HFF-Myc (cell line): ENCODE results near the gene PTPDC1.

Source experiments
- DNase-seq: peaks from one replicate; pipeline ENCODE4 v3.0.0-alpha.2; 2011; ENCODE audit warnings: low read depth; ENCODE audit errors: extremely low read depth
- H3K4me3 ChIP-seq: replicated peaks from 2 replicates; pipeline ENCODE4 v1.5.1; 2011; ENCODE audit warnings: low read depth, mild to moderate bottlenecking, control low read depth, low read length
- CTCF ChIP-seq: IDR thresholded peaks from 2 replicates; pipeline ENCODE4 v1.5.1; 2012; ENCODE audit warnings: mild to moderate bottlenecking, low read depth, low read length, control low read depth; ENCODE audit errors: missing control alignments

PTPDC1 gene

GRCh38 chr9:94140791-94141790 is 56.8 kb downstream of the PTPDC1 start:
- H3K4me3 ChIP-seq, result peak overlapping the region; percentile 15
- no peak for DNase-seq
- no peak for TF ChIP-seq CTCF

- H3K4me3 ChIP-seq, result no peak overlapping the region
- TF ChIP-seq CTCF, result no peak
- DNase-seq, result no peak
Measured at GRCh38 chr9:94142353-94142752, 58.1 kb downstream of the PTPDC1 start.

GRCh38 chr9:94144394-94144793 is 60.1 kb downstream of the PTPDC1 start:
- H3K4me3 ChIP-seq, result no peak overlapping the region
- no peak for DNase-seq
- TF ChIP-seq CTCF, result no peak

- no peak overlapping the region for H3K4me3 ChIP-seq
- TF ChIP-seq CTCF, result no peak
- DNase-seq, result no peak
Measured at GRCh38 chr9:94145640-94146039, 61.4 kb downstream of the PTPDC1 start.

- no peak overlapping the region for H3K4me3 ChIP-seq
- DNase-seq, result no peak
- TF ChIP-seq CTCF, result no peak
Measured at GRCh38 chr9:94147776-94148175, 63.5 kb downstream of the PTPDC1 start.

GRCh38 chr9:94148419-94148818 is 64.2 kb downstream of the PTPDC1 start:
- no peak for DNase-seq
- H3K4me3 ChIP-seq, result no peak overlapping the region
- TF ChIP-seq CTCF, result no peak
